OCI-LY7 (cell line): Measurements from ENCODE around the gene ANP32E. TPM values are rescaled to one million over a fixed set of nuclear protein-coding genes. Genes with fewer than 3 reads are reported as not detected.

Experiments used
- BruUV-seq: library from RNA; stranded (reverse); fragments of 400-500 nt; replicated peaks from 2 replicates; lab custom pipeline; 2021; lab: Mats Ljungman, UMichigan
- CTCF ChIA-PET: fragments of 300-600 bp; sonication (Branson Sonifier 250); formaldehyde crosslinking; loops from one replicate; lab custom pipeline; 2022; ENCODE audit warnings: antibody characterized with exemption; ENCODE audit not compliant: unreplicated experiment; lab: Charles Lee
- POLR2A ChIA-PET: fragments of 300-600 bp; sonication (Branson Sonifier 250); formaldehyde crosslinking; loops from one replicate; lab custom pipeline; 2022; ENCODE audit warnings: antibody characterized with exemption; lab: Charles Lee
- DNase-seq: peaks from one replicate; pipeline ENCODE4 v3.0.0-alpha.2; 2015; ENCODE audit warnings: low spot score
- H2AFZ ChIP-seq: fragments of 200-600 bp; sonication (generic), shearing (Covaris generic); 2 replicates; pipeline ENCODE4 v1.6.1; 2014; ENCODE audit warnings: mild to moderate bottlenecking, antibody characterized with exemption, low read length, moderate library complexity
- H3K27ac ChIP-seq: fragments of 200-600 bp; sonication (generic); 2 replicates; pipeline ENCODE4 v1.5.1; 2014; ENCODE audit warnings: mixed run types, low read depth, mild to moderate bottlenecking, moderate library complexity, low read length, inconsistent platforms; ENCODE audit not compliant: poor library complexity, severe bottlenecking
- H3K36me3 ChIP-seq: fragments of 200-600 bp; sonication (generic); 2 replicates; pipeline ENCODE4 v1.6.1; 2014; ENCODE audit warnings: mild to moderate bottlenecking, antibody characterized with exemption, low read length, moderate library complexity, mixed read lengths; ENCODE audit not compliant: insufficient read depth
- H3K4me1 ChIP-seq: fragments of 200-600 bp; sonication (generic); 2 replicates; pipeline ENCODE4 v1.5.1; 2014; ENCODE audit warnings: mild to moderate bottlenecking, low read length; ENCODE audit not compliant: insufficient read depth, poor library complexity, severe bottlenecking
- H3K4me2 ChIP-seq: fragments of 200-600 bp; sonication (generic); 2 replicates; pipeline ENCODE4 v1.6.1; 2014; ENCODE audit warnings: mild to moderate bottlenecking, low read length
- H3K4me3 ChIP-seq: fragments of 200-600 bp; sonication (generic); 2 replicates; pipeline ENCODE4 v1.5.1; 2014; ENCODE audit warnings: mild to moderate bottlenecking, low read depth, low read length; ENCODE audit not compliant: poor library complexity, severe bottlenecking
- H3K79me2 ChIP-seq: fragments of 200-600 bp; sonication (generic); 2 replicates; pipeline ENCODE4 v1.6.1; 2016; ENCODE audit warnings: low read depth, mild to moderate bottlenecking, low read length, moderate library complexity, mixed read lengths; ENCODE audit not compliant: insufficient read depth
- H3K9me2 ChIP-seq: fragments of 200-600 bp; sonication (generic); 2 replicates; pipeline ENCODE4 v1.6.1; 2016; ENCODE audit warnings: mild to moderate bottlenecking, low read length, mixed read lengths; ENCODE audit not compliant: insufficient read depth
- H3K9me3 ChIP-seq: fragments of 200-600 bp; sonication (generic); 2 replicates; pipeline ENCODE4 v1.6.1; 2014; ENCODE audit warnings: mild to moderate bottlenecking, mixed run types, low read length, mixed read lengths
- H4K20me1 ChIP-seq: fragments of 200-600 bp; sonication (generic); 2 replicates; pipeline ENCODE4 v1.6.1; 2014; ENCODE audit warnings: mild to moderate bottlenecking, antibody characterized with exemption, low read length, moderate library complexity, mixed read lengths; ENCODE audit not compliant: insufficient read depth
- CTCF ChIP-seq: fragments of 200-600 bp; sonication (generic); conservative IDR thresholded peaks from 2 replicates; pipeline ENCODE4 v1.5.1; 2014; ENCODE audit warnings: mild to moderate bottlenecking, antibody characterized with exemption, low read length, moderate library complexity, mixed read lengths
- EZH2phosphoT487 ChIP-seq: fragments of 200-600 bp; sonication (generic); IDR thresholded peaks from 2 replicates; pipeline ENCODE4 v1.6.1; 2018; ENCODE audit warnings: low read depth, borderline replicate concordance, mild to moderate bottlenecking, mixed run types, antibody characterized with exemption, low read length, moderate library complexity, mixed read lengths
- intact Hi-C: fragments of 100-400 bp; cut with micrococcal nuclease; formaldehyde crosslinking; loops from one replicate; pipeline ENCODE4 v1.10.0; 2022; ENCODE audit not compliant: unreplicated experiment
- total RNA-seq, 2 experiments: library from RNA; depleted of rRNA in 1 of 2; stranded (reverse); fragments of >200 nt in 1 of 2; shearing (Covaris generic) in 1 of 2; gene quantifications; 2 replicates each; pipeline ENCODE4 v1.2.3, GENCODE V29; 2014 to 2022

ANP32E gene
- total RNA-seq, 2 experiments from 2014 or later, result 52.8 to 152 TPM

GRCh38 chr1:150268705-150269403 lies 32.9 kb upstream of the ANP32E start, which contains the start of gene APH1A:
APH1A (minus strand) TSS chr1:150269016; CDS start chr1:150268810, 206 bp downstream.
- H3K4me3 ChIP-seq, result peak within 1 kb of the TSS; percentile 82
- H3K27ac ChIP-seq, result peak within 1 kb of the TSS; percentile 52
- ChIA-PET POLR2A (interaction anchor here (0.5 to 1.6 kb wide), 7 partner anchors 8 to 701 kb away, joined by 3 to 5 read pairs (median 3); no protein-coding TSS in a partner anchor), CTCF (interaction anchor here (0.6 kb wide), 1 partner anchor 14 kb away, joined by 3 read pairs; the partner anchor contains the start of gene CIART)
- no peaks in the 10 kb centered on the region for H3K9me2 ChIP-seq
- peaks cover 19% of the 10 kb centered on the region for H3K4me1 ChIP-seq
- peak; percentile 96 for DNase-seq
- peaks cover 20% of the 10 kb centered on the region for H3K79me2 ChIP-seq
- intact Hi-C loops, result loop anchor here (1.0 kb wide), 2 partner anchors 24 to 33 kb away; partner anchors contain the start of genes ANP32E and MRPS21
- H3K9me3 ChIP-seq, result 0 out of 2 replicates have a peak, but pooled peaks cover 5% of the 10 kb centered on the region
- peak within 1 kb of the TSS; percentile 99 for H3K4me2 ChIP-seq
- H3K36me3 ChIP-seq, result peaks cover 32% of the 10 kb centered on the region
- no TSS peak for BruUV-seq
- no peaks in the 10 kb centered on the region for H4K20me1 ChIP-seq
- TF ChIP-seq EZH2phosphoT487, result no peak
- no peak for TF ChIP-seq CTCF
- H2AFZ ChIP-seq, result peak within 1 kb of the TSS; percentile 99

GRCh38 chr1:150268340-150268704 lies 32.4 kb upstream of the ANP32E start:
- intact Hi-C loops, result no loop called here
- Histone ChIP-seq H3K79me2 (peaks cover 20% of the 10 kb centered on the region), H4K20me1 (no peaks in the 10 kb centered on the region), H3K9me3 (0 out of 2 replicates have a peak, but pooled peaks cover 5% of the 10 kb centered on the region), H2AFZ (peak overlapping the region; percentile 99; the same call in 1 of the 2 replicates), H3K4me2 (peak overlapping the region; percentile 99), H3K9me2 (no peaks in the 10 kb centered on the region), H3K4me3 (peak overlapping the region; percentile 82), H3K36me3 (peaks cover 32% of the 10 kb centered on the region), H3K4me1 (peaks cover 21% of the 10 kb centered on the region), H3K27ac (peak overlapping the region; percentile 52)
- DNase-seq, result peak; percentile 50
- ChIA-PET CTCF (interaction anchor here (0.6 kb wide), 1 partner anchor 14 kb away, joined by 3 read pairs; the partner anchor contains the start of gene CIART), POLR2A (interaction anchor here (0.7 to 1.1 kb wide), 2 partner anchors 8 to 34 kb away, joined by 3 read pairs; no protein-coding TSS in a partner anchor)
- no TSS peak for BruUV-seq
- no peak for TF ChIP-seq EZH2phosphoT487
- no peak for TF ChIP-seq CTCF
